Activated gamma-delta T cell treated with anti-CD3 and anti-CD28 coated beads, Interleukin-2, amount 50 U/mL, for 16 hours (primary cell): ENCODE measurements around the gene SELENBP1.
A peak's percentile ranks its signal among the peaks of the same experiment; 100 is the strongest.
"Not testable (repeated sequence)": the region's sequence is repeated elsewhere in the genome, so short reads cannot be mapped to it uniquely, and the experiment has no call there.

Source experiments
- DNase-seq: peaks from one replicate; pipeline ENCODE4 v3.0.0-alpha.2; 2020; ENCODE audit warnings: low read depth

The SELENBP1 gene

DNA sequence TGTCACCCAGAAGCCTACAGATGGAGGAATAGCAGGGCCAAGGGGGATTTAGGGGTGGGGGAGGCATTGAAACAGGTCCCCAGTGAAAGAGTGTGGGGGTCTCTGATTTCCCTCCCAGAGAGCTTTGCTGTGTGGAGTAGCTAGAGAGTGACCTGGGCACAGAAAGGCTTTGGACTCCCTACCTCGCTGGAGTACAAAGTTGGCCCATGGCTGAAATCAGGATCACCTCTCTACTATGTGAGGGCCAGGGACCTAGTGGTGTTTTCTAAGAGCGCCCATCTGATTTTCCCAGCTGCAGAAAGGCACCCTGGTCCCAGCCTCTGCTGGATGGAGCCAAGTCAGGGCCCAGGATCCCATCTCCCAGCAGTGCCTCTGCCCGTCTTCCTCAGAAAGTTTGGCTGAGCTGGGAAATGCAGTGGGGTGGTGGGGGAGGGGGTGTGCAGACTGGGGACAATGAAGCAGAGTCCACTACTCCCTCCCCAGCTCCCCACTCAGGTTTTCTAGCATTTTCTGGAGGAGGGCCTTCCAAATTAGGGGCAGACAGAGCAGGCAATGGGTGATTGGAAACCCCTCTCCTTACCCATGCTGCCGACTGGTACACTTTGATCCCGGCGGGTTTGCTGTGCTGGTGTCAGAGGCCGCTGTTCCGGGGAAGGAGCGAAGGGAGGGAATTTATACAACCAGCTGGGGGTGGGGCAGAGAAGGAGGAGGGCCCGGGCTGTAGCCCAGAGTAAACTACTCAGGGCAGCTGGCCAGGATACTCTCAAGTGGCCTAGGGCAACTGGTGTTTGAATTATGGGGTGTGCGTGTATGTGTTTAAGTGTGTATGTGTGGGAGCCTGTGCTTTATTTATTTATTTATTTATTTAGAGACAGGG is at the start of gene SELENBP1:
TSS of gene SELENBP1 (minus strand) at position 648 of the 877 bp plus-strand sequence. CDS start at position 584, 64 bp downstream.
- no peak for DNase-seq

DNA sequence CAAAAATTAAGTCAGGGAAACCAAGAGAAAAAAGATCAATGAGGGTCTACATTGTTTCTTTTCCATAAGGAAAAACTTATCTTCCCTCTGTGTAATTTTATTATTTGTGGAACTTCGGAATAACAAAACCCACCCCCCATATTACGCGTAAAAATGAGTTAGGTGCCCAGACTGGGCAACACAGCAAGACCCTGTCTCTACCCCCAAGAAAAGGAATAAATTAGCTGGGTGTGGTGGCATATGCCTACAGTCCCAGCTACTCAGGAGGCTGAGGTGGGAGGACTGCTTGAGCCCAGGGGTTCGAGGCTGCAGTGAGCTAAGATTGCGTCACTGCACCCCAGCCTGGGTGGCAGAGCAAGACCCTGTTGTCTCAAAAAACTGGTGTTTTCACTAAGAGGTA is 47.3 kb upstream of the SELENBP1 start:
- DNase-seq = no peak

GRCh38 chr1:151418081-151418480 is 45.6 kb upstream of the SELENBP1 start:
- DNase-seq = no peak

GRCh38 chr1:151416231-151416630 is 43.7 kb upstream of the SELENBP1 start:
- no peak for DNase-seq

- DNase-seq = no peak
Measured at GRCh38 chr1:151411884-151412283, 39.4 kb upstream of the SELENBP1 start.

DNA sequence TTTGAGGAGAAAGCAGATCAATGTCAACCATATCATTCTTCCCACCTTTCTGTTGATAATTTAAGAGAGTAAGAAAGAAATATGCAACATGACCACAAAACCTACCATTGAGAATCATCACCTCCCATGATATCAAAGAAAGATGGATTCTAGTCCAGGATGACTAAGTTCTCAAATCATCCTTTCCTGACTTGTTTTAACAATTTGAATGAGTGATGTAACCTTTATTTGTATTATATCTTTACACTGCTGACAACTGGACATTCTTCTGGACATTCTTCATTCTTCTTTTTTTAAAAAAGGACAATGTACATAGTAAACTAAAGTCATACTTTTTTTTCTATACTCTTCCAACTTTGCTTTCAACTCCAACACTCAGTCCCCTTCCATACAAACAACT is 36.4 kb upstream of the SELENBP1 start:
- DNase-seq = no peak

- no peak for DNase-seq
Measured at GRCh38 chr1:151407304-151407703, 34.8 kb upstream of the SELENBP1 start.

- no peak for DNase-seq
Measured at GRCh38 chr1:151406176-151406575, 33.7 kb upstream of the SELENBP1 start.

GRCh38 chr1:151405187-151405951 is 32.9 kb upstream of the SELENBP1 start:
- no peak for DNase-seq

GRCh38 chr1:151403612-151404011 is 31.1 kb upstream of the SELENBP1 start:
- no peak for DNase-seq

DNA sequence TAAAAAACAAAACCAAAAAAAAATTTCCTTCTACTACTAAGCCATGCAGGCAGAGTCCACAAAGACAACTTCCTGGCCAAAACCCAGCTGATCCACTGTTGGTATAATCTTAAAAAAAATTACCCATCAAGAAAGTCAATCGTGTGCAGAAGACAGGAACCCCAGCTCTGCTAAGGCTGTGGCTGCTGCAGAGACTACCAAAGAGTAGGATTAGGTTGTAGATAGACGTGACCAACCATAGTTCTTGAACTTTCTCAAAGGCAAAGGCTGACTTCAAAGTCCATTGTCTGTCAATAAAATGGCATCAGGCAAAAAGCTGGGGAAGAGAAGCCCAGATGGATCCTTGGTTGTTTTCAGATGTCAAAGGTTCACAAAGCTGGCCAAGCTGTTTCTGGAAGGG is 30.3 kb upstream of the SELENBP1 start:
- DNase-seq = no peak

DNA sequence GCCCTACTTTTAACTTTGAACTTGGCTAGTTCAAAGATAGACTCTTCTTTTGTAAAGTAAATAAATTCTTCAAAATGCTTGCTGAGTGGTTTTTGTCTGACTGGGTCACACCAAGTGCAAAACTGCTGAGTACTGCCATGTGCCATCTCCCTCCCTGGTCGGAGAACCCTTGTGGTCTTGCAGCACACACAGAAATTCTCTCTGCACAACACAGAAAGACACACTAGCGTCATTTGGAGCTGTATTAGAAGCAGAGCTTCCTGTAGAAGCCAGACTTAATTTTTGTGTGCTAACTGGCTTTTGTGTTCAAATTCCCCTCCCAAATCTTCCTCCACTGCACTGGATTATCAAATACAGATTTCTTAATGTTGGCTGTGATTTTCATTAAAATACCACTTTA is 29.4 kb upstream of the SELENBP1 start:
- DNase-seq = no peak

GRCh38 chr1:151401125-151401788 is 28.8 kb upstream of the SELENBP1 start:
- no peak for DNase-seq

GRCh38 chr1:151399324-151400171 is 27.0 kb upstream of the SELENBP1 start, which contains the start of gene PSMB4:
Gene PSMB4 (plus strand): TSS chr1:151399573. CDS start chr1:151399588, 15 bp downstream.
- DNase-seq = peak; percentile 72

GRCh38 chr1:151396265-151396664 is 23.8 kb upstream of the SELENBP1 start:
- not testable (repeated sequence) for DNase-seq

DNA sequence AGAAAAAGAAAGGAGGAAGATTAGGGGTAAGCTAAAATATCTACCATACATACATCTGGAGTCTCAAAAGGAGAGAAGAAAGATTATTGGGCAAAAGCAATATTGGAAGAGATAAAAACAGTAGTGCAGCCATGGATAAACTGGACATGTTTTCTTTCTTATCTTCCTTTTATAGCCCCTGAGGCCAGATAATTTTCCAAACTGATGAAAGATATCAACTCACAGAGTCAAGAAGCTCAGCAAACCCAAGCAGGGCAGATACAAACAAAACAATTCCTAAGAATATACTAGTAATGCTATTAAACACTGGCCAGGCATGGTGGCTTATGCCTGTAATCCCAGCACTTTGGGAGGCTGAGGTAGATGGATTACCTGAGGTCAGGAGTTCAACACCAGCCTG is 21.1 kb upstream of the SELENBP1 start:
- no peak for DNase-seq

DNA sequence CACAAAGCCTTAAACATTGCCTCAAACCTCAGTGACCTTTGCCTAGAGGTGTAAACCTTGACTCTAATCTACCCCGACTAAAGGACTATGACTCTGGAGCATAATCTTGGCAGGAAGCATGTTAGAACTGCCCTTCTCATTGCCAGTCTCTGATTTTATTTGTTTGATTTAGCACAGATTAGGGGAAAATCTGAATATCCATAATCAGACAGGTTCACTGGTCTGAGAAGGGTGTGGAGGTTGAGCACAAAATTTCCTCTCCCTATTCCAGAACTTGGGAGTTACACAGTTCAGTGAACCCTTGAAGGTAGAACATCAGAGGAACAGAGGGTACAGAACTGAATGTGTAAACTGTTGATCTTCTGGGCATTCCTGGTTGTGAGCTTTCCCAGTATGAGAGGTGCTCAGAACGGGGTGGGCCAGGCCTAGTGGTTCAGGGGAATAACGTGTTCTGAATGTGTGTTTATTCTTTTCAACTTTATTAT is 18.6 kb upstream of the SELENBP1 start:
- DNase-seq = no peak

GRCh38 chr1:151390221-151391078 is 17.9 kb upstream of the SELENBP1 start:
- DNase-seq = not testable (repeated sequence)

DNA sequence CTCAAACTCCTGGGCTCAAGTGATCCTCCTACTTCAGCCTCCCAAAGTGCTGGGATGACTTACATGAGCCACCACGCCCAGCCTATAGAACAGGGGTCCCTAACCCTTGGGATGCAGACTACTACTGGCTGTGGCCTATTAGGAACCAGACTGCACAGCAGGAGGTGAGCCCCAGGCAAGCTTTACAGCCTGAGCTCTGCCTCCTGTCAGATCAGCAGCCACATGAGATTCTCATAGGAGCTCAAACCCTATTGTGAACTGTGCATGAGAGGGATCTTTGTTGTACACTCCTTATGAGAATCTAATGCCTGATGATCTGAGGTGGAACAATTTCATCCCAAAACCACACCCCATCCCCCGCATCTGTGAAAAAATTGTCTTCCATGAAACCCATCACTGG is 13.5 kb upstream of the SELENBP1 start:
- no peak for DNase-seq

DNA sequence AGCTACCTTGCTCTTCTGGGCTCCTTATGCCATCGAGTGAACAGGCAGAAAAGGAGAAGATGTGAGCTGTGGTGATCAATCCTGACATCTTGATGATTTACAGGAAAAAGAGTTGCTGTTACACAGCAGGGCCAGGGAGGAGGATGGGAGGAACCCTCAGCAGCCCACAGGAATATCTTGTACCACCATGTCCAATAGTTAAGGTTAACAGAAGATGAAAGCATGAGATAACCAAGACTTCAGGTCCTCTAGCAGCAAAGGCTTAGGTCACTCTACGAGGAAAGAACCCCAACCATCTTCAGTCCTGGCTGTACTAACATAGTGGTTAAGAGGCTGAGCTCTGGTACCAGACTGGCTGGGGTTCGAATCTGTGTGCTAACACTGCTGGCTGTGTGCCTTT is 12.1 kb upstream of the SELENBP1 start:
- DNase-seq = no peak
